GM18951 (cell line): ENCODE measurements around the gene HMGA1.

ENCODE experiments used
- POLR2A ChIP-seq: IDR thresholded peaks from 4 replicates; pipeline ENCODE4 v1.6.1; 2011; ENCODE audit warnings: mild to moderate bottlenecking; ENCODE audit not compliant: insufficient read length, insufficient read depth; ENCODE audit errors: extremely low read depth
- in situ Hi-C: fragments of 300-500 bp; cut with MboI; formaldehyde crosslinking; loops from one replicate; pipeline ENCODE4 v1.12.0; 2022; ENCODE audit warnings: low sequenced_read_pairs, mixed read lengths, inconsistent platforms; ENCODE audit not compliant: unreplicated experiment

HMGA1 gene

DNA sequence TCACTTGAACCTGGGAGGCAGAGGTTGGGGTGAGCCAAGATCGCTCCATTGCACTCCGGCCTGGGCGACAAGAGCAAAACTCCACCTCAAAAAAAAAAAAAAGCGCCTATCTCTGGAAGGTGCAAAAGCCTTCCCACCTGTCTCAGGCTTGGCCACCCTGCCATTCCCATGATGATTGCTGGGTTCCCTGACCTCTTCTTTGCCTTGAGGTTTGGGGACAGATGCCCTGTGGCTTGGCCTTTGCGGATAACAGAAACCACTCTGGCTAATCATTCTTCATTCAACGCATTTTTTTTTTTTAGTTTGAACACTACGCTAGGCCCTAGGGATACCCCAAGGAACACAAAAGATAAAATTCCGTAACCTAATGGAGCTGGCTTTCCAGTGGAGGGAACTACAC, 6.8 kb upstream of the HMGA1 start:
- TF ChIP-seq POLR2A: no peak
- in situ Hi-C loops: no loop called here

DNA sequence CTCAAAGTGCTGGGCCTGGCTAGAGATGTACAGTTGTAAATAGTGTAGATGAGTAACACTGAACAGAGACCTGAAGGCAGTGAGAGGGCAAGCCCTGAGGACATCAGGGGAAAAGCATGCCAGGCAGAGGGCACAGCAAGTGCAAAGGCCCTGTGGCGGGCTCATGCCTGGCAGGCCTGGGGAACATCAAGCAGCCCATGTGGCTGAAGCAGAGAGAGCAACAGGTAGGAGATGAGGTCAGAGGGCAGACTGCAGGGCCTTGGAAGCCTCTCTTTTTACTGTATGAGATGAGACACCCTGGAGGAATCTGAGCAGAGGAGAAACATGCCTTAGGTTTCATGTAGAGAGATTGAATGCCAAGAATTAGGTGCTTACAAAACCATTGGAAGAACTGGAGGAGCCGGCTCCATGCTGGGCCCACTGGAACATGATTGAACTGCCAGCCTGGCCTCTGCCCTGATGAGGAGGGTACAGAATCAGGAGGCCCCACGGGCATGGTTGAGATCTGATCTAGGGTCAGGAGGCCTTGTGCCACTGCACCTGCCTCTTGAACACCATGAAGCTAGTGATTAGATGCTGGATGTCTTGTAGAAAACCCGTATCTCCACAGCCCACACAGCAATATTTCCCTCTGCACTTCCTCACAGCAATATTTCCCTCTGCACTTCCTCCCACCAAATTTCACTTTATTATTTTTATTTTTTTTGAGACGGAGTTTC, 5.9 kb upstream of the HMGA1 start:
- TF ChIP-seq POLR2A: no peak
- in situ Hi-C loops: no loop called here

DNA sequence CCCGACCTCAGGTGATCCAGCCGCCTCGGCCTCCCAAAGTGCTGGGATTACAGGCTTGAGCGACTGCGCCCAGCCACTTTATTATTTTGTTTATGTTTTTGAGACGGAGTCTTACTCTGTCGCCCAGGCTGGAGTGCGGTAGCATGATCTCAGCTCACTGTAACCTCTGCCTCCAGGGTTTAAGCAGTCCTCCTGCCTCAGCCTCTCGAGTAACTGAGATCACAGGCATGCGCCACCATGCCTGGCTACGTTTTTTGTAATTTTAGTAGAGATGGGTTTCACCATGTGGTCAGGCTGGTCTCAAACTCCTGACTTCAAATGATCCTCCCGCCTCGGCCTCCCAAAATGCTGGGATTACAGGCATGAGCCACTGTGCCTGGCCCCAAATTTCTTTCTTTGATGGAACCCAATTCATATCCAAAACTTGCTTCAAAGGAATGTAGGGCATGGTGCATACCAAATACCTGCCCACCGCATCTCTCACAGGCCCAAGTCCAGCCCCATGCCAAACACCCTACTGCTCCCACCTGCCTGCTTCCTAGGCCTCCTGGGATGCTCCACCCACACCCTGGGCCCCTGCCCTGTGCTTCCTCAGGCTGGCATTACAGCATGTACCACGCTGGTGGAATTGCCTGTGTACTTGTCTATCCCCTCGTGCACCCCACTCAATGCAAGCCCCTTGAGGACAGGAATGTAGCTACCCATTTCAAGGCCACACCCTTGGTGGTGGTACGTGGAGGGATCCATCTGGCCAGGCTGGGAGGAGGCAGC, 4.9 kb upstream of the HMGA1 start:
- in situ Hi-C loops: no loop called here
- TF ChIP-seq POLR2A: no peak

DNA sequence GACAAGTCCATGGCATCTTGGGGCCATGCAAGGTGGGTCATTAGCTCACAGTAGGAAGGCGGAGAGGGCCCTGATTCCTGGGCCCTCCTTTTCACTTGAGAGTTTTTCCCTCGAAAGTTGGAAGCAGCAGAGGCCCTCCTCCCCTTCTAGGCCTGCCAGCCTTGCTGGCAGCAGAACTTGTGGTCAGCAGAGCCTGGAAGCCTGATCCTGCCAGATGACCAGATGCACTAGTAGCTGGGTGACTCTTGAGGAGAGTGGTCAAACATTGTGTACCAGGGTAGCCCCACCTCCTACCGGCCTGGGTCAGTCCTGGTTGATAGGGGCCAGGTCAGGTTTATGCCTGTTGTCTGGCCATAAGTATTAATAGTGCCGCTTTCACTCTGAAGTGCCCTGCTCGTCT, 3.8 kb upstream of the HMGA1 start:
- TF ChIP-seq POLR2A: no peak
- in situ Hi-C loops: no loop called here

DNA sequence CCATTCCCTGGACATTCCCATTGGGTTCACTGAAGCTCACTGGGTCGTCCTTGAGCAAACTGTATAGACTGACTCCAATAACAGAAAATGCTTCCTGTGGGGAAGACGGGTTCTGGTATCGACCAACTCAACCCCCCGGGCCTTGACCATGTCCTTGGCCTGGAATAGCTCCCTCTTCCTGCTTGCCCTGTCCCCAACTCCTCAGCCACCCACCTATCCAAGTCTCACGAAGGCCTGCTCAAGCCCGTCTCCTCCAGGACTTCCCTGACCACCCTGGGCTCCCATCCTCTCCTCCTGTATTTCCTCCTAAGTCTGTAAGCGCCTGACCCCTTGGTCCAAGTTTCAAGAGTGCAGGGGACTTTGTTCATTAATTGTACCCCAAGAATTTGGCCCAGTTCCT, 2.8 kb upstream of the HMGA1 start:
- in situ Hi-C loops: no loop called here
- TF ChIP-seq POLR2A: no peak

DNA sequence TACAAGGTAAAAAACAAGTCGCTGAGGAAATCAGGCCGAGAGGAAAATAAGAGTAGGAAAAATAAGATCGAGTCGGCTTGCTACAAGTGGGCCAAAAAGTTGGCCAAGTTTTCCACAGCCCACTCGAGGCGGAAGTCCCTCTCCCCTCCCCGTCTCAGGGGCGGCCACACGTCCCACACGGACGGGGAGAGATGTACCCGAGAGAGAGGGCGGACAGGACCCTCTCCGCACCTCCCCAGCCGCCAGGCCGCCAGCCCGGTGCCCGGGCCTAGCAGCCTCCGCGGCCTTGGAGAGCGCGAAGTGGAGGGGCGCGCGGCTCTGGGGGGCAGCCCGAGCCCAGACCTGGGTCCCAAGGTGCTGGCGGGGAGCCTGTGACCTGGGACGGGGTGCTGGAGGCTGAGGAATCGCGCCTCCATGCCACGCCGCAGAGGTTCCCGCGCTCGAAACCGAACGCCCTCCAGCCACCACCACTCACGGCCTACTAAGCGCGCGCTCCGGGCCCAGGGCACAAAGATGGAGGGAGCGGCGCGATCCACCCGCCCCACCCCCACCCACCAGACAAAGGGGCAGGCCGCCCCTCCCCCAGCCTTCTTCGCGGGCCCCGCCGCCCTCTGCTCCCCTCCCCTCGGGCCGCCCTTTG, 1.9 kb upstream of the HMGA1 start:
- in situ Hi-C loops: no loop called here
- TF ChIP-seq POLR2A: no peak

DNA sequence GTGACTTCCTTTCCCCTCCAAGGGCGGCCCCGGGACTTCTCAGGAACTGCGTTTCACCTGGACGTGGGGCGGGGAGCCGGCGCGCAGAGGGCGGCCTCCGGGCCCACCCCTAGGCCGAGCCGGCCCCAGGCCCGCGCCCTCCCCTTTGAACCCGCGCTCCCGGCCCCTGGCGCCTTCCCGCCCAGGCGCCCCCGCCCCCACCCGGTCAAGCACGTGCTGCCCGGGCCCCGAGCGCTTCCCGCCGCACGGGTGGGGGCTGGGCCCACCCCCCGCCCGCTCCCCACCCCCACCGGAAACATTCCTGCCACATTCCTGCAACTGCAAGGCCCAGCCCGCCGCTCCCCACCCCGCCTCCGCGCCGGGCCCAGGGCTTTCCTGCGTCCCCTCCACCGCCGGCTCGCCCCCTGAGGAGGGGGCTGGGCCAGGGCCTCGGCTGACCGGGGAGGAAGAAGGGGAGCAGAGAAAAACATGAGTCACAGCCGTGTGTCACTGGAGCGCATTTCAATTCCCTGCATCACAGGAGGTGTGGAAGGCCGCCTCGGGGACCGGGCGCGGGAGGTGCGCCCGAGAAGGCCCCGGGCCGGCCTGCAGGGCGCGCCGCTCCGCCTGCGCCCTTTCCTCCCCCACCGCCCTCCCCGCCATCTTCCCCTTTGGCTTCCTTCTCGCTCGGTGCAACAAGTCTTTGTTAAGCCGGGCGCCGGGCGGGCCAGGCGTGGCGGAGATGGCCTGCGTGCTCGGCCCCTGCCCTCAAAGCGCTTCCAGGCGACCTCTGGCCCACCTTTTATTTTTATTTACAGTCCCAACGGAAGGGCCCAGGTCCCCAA, 1.2 kb upstream of the HMGA1 start:
- TF ChIP-seq POLR2A: peak; percentile 54
- in situ Hi-C loops: no loop called here

DNA sequence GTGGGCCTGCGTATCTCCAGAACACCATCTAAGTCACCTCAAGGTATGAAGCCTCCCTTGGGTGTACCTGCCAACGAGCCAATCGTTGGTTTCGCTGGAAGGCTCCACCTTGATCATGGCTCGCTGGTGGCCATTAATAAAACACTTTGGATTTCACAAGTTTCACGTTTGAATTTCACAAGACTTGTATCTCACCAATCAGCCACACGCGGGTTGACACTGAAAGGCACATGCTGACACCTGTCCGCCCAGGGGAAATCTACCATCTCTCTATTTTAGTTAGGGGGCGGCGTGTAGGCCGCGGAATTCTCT, 586 bp upstream of the HMGA1 start:
- no peak for TF ChIP-seq POLR2A
- in situ Hi-C loops: no loop called here

DNA sequence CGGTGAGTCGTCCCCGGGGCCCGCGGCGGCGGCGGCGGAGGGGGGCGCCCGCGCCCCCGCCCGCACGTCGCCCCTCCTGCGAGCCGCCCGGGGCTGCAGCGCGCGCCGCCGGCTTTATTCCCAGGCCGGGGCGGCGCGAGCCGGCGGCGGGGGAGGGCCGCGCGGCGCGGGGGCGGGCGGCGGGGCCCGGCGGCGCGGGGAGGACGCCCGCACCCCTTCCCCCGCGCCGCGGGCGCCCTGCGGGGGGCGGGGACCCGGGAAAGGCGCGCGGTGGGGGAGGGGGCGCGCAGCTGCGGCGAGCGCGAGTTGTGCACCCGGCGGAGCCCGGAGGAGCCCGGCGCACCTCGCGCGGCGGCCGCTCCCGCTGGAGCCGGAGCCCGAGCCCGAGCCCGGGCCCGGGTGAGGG, 646 bp downstream of the HMGA1 start:
- TF ChIP-seq POLR2A: no peak
- in situ Hi-C loops: no loop called here

DNA sequence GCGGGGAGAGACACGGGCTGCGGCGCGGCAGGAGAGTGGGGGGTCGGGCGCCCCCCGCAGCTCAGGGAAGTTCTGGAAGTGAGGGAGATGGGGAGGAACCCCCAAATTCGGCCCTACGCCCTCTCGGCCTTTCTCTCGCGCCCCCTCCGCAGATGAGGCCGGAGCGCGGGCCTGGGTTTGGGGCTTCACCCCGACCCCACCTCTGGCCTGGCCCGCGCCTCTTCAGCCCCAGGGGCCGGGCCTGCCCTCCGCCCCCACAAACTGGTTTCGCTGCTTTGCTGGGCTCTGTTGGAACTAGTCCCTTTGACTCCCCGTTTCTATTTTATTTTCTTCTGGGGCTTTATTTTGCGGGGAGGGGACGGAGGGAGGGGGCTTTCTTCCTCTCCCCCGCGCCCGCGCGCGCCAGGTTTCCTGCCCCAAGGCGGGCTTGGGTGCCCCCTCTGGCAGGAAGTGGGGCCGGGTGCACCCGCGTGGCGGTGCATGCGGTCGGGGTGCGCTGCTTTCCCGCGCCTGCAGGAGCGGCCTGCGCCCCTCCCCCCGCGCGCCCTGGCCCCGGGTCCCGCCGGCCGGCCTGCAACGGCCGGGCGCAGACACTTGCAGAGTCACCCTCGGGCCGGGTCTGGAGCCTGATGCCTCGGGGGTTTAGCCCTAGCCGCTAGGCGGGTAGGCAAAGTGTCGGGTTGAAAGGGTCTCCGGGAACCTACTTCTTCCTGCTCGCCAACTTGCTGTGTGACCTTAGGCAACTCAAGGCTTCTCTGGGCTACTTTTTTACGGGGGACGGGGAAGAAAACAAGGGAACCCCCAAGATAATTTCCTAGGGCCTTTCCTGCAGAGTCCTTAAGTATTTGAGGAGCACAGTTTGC, 1.3 kb downstream of the HMGA1 start:
- in situ Hi-C loops: no loop called here
- TF ChIP-seq POLR2A: no peak

DNA sequence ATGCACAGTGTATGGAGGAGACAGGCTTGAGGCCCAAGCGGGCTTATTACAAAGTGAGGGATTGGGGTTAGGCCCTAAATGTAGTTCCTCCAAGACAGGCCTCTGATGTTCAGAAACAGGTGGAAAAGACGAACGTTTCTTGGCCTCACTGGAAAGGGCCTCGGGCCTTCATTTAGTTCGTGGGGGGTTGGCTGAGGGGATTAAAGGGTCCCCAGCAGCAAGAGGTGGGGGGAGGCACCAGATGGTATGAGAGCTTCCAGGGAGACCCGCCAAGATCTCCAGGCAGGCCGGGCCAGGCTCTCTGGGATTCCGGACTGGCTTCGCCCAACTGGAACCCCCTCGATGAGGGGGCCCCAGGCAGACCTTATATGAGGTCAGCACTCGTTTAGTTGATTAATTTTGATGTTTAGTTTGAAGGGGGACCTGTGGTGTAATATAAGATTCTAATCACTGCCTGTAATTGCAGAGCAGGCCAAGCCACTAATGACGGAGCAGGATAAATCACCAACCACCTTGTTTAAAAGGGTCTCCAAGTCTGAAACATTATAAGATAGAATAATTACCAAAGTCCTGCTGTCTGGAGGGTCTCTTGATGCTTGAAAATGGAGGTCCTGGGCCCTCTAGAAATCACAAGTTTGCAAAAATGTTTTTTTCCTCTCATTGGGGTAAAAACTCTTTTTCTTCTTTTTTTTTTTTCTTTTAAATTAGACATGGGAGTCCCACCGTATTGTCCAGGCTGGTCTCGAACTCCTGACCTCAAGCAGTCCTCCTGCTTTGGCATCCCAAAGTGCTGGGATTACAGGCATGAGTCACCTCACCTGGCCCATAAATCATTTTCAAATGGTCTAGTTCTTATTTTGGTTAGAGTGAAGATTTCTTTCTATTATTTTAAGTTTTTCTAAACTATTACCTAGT, 2.2 kb downstream of the HMGA1 start:
- TF ChIP-seq POLR2A: no peak
- in situ Hi-C loops: no loop called here

DNA sequence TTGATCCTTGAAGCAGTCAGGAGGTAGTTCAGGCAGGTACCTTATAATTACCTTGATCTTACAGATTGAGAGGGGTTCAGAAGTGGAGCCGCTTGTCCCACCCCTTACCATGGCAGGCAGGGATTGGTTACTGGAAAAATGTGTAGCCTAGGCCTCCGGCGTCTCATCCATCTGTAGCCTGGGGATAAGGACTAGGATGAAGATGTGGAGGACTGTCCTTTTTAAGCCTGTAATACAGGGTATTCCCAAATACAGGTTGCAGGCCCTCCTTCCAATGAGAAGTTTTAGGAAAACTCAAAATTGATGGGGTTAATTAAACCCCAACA, 2.8 kb downstream of the HMGA1 start:
- in situ Hi-C loops: no loop called here
- TF ChIP-seq POLR2A: no peak
